GM12891 (cell line): ENCODE measurements around the gene SDHA.

Experiments used
- DNase-seq: peaks from one replicate; pipeline ENCODE4 v3.0.0; 2011; ENCODE audit warnings: low spot score; ENCODE audit not compliant: insufficient read length
- FAIRE-seq: peaks from 2 replicates; lab custom pipeline; 2011; peaks lifted over from hg19 to GRCh38; lab: Jason Lieb, UNC
- PAX5 ChIP-seq: IDR thresholded peaks from 2 replicates; pipeline ENCODE4 v1.6.1; 2011; ENCODE audit warnings: low read length, moderate library complexity, mild to moderate bottlenecking; ENCODE audit not compliant: insufficient read depth, severe bottlenecking
- POLR2A ChIP-seq: IDR thresholded peaks from 2 replicates; pipeline ENCODE4 v1.6.1; 2011; ENCODE audit warnings: low read depth, low read length, control low read depth
- POLR2AphosphoS5 ChIP-seq: IDR thresholded peaks from 2 replicates; pipeline ENCODE4 v1.6.1; 2011; ENCODE audit warnings: low read depth, low read length, control low read depth
- POU2F2 ChIP-seq: IDR thresholded peaks from 2 replicates; pipeline ENCODE4 v1.6.1; 2011; ENCODE audit warnings: low read depth, mild to moderate bottlenecking, control low read depth, low read length, moderate library complexity
- SPI1 ChIP-seq: IDR thresholded peaks from 2 replicates; pipeline ENCODE4 v1.6.1; 2011; ENCODE audit warnings: low read depth, low read length, control low read depth
- TAF1 ChIP-seq: IDR thresholded peaks from 2 replicates; pipeline ENCODE4 v1.6.1; 2011; ENCODE audit warnings: low read depth, low read length, control low read depth

The SDHA gene

GRCh38 chr5:174876-175465, 43.1 kb upstream of the SDHA start:
- TF ChIP-seq POLR2AphosphoS5 (no peak), TAF1 (no peak), SPI1 (no peak), POU2F2 (no peak), POLR2A (no peak), PAX5 (no peak)
- no peak for DNase-seq
- no peak for FAIRE-seq

GRCh38 chr5:176296-176823, 41.8 kb upstream of the SDHA start:
- FAIRE-seq (no peak), DNase-seq (no peak)
- TF ChIP-seq PAX5 (no peak), POLR2AphosphoS5 (no peak), POLR2A (no peak), TAF1 (no peak), SPI1 (no peak), POU2F2 (no peak)

- no peak for FAIRE-seq
- TF ChIP-seq TAF1 (no peak), POLR2AphosphoS5 (no peak), SPI1 (no peak), POLR2A (no peak), PAX5 (no peak), POU2F2 (no peak)
- DNase-seq: no peak
Observed at GRCh38 chr5:178110-178509, 40.0 kb upstream of the SDHA start.

GRCh38 chr5:179401-179800, 38.7 kb upstream of the SDHA start:
- FAIRE-seq (no peak), DNase-seq (no peak)
- TF ChIP-seq TAF1: no peak
- no peak for TF ChIP-seq POLR2A
- TF ChIP-seq PAX5: no peak
- no peak for TF ChIP-seq POU2F2
- no peak for TF ChIP-seq SPI1
- no peak for TF ChIP-seq POLR2AphosphoS5

- no peak for DNase-seq
- FAIRE-seq: no peak
- TF ChIP-seq POLR2A: no peak
- TF ChIP-seq POLR2AphosphoS5: no peak
- TF ChIP-seq SPI1: no peak
- TF ChIP-seq POU2F2: no peak
- no peak for TF ChIP-seq PAX5
- TF ChIP-seq TAF1: no peak
Observed at GRCh38 chr5:180286-180918, 37.7 kb upstream of the SDHA start.

GRCh38 chr5:181160-181559, 37.0 kb upstream of the SDHA start:
- no peak for DNase-seq
- FAIRE-seq: no peak
- no peak for TF ChIP-seq PAX5
- no peak for TF ChIP-seq SPI1
- TF ChIP-seq TAF1: no peak
- no peak for TF ChIP-seq POLR2AphosphoS5
- no peak for TF ChIP-seq POLR2A
- TF ChIP-seq POU2F2: no peak

GRCh38 chr5:181566-181965, 36.6 kb upstream of the SDHA start:
- DNase-seq: no peak
- no peak for FAIRE-seq
- TF ChIP-seq POU2F2 (no peak), POLR2A (no peak), SPI1 (no peak), TAF1 (no peak), PAX5 (no peak), POLR2AphosphoS5 (no peak)

GRCh38 chr5:182126-182525, 36.0 kb upstream of the SDHA start:
- DNase-seq: no peak
- TF ChIP-seq POU2F2 (no peak), POLR2AphosphoS5 (no peak), TAF1 (no peak), POLR2A (no peak), PAX5 (no peak), SPI1 (no peak)
- no peak for FAIRE-seq

- DNase-seq: no peak
- no peak for FAIRE-seq
- no peak for TF ChIP-seq POLR2A
- no peak for TF ChIP-seq TAF1
- no peak for TF ChIP-seq POLR2AphosphoS5
- no peak for TF ChIP-seq PAX5
- TF ChIP-seq SPI1: no peak
- TF ChIP-seq POU2F2: no peak
Observed at GRCh38 chr5:184471-184870, 33.6 kb upstream of the SDHA start.
